ENCODE results near the gene DNLZ.

DNA sequence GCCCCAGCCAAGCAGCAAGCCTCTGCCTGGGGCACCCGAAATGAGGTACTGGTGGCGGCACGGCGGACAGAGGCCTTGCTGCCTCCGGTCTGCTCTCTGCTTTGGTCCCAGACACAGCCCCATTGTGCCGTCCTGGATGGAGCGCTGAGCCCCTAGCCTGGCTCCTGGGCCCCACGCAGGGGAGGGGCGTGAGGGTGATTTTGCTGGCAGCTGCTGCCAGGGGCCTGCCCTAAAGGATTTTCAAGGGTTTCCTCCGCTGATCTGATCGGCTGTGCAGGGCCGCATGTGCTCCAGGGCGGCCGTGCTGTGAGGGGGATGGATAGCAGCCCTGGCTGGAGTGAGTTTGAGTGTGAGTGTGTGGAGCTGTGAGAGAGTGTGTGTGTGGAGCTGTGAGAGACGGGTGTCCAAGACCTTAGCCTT, 34.9 kb downstream of the DNLZ start:
- no peak for TF ChIP-seq POLR2A (IDR thresholded peaks at IDR 0.05)
- TF ChIP-seq, protein P1, sequence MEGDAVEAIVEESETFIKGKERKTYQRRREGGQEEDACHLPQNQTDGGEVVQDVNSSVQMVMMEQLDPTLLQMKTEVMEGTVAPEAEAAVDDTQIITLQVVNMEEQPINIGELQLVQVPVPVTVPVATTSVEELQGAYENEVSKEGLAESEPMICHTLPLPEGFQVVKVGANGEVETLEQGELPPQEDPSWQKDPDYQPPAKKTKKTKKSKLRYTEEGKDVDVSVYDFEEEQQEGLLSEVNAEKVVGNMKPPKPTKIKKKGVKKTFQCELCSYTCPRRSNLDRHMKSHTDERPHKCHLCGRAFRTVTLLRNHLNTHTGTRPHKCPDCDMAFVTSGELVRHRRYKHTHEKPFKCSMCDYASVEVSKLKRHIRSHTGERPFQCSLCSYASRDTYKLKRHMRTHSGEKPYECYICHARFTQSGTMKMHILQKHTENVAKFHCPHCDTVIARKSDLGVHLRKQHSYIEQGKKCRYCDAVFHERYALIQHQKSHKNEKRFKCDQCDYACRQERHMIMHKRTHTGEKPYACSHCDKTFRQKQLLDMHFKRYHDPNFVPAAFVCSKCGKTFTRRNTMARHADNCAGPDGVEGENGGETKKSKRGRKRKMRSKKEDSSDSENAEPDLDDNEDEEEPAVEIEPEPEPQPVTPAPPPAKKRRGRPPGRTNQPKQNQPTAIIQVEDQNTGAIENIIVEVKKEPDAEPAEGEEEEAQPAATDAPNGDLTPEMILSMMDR (IDR thresholded peaks at IDR 0.05), result no peak
- TF ChIP-seq EP300 (IDR thresholded peaks at IDR 0.05), result no peak
- peak in 1 of 4 donors; percentile 5 for TF ChIP-seq POLR2AphosphoS5 (IDR thresholded peaks at IDR 0.05)

All from sigmoid colon (tissue), 4 donors.